Heart left ventricle (tissue), 16 donors: Measurements from ENCODE around the gene GBGT1. TPM values are rescaled to one million over a fixed set of nuclear protein-coding genes. Genes with fewer than 3 reads are reported as not detected.
"Not testable (repeated sequence)": the region's sequence is repeated elsewhere in the genome, so short reads cannot be mapped to it uniquely, and the experiment has no call there.

ENCODE experiments used
- ATAC-seq, 4 donors: fragments of 200-7000 bp; cut with Tn5 transposase; one replicate each; pipeline ENCODE4 v1.9.1; 2020 to 2022; ENCODE audit warnings: moderate library complexity in 4 of 4, mild to moderate bottlenecking in 3 of 4, moderate number of reproducible peaks in 1 of 4
- DNase-seq, 5 donors: peaks; one replicate each; pipeline ENCODE4 v3.0.0-alpha.2; 2020
- H3K27ac ChIP-seq, 12 donors: fragments of 200-600 bp; sonication (generic) in 4 of 12; one replicate each; pipeline versions ENCODE4 v1.5.0 to v1.8.0; 2016 to 2022; ENCODE audit warnings: mild to moderate bottlenecking in 2 of 12
- H3K27me3 ChIP-seq, 9 donors: fragments of 200-600 bp; sonication (generic) in 2 of 9; one replicate each; pipeline versions ENCODE4 v1.5.1 to v1.8.0; 2016 to 2022; ENCODE audit warnings: mild to moderate bottlenecking in 3 of 9
- H3K36me3 ChIP-seq, 9 donors: fragments of 200-600 bp; sonication (generic) in 2 of 9; one replicate each; pipeline versions ENCODE4 v1.5.0 to v1.8.0; 2018 to 2022; ENCODE audit warnings: mild to moderate bottlenecking in 2 of 9
- H3K4me1 ChIP-seq, 12 donors: fragments of 200-600 bp; sonication (generic) in 4 of 12; one replicate each; pipeline versions ENCODE4 v1.5.0 to v1.8.0; 2016 to 2022; ENCODE audit warnings: mild to moderate bottlenecking in 3 of 12
- H3K4me3 ChIP-seq, 12 donors: fragments of 200-600 bp; sonication (generic) in 4 of 12; one replicate each; pipeline versions ENCODE4 v1.5.0 to v1.8.0; 2017 to 2022; ENCODE audit warnings: mild to moderate bottlenecking in 9 of 12, moderate library complexity in 4 of 12
- H3K9me3 ChIP-seq, 12 donors: fragments of 200-600 bp; sonication (generic) in 4 of 12; one replicate each; pipeline versions ENCODE4 v1.5.0 to v1.8.0; 2016 to 2022; ENCODE audit warnings: mild to moderate bottlenecking in 1 of 12
- CTCF ChIP-seq, 12 donors: fragments of 200-600 bp; sonication (generic) in 4 of 12; IDR thresholded peaks; one replicate each; pipeline versions ENCODE4 v1.5.0 to v1.8.0; 2018 to 2022; ENCODE audit warnings: antibody characterized with exemption in 12 of 12, mild to moderate bottlenecking in 5 of 12
- POLR2A ChIP-seq, 2 donors: fragments of 450-650 bp; IDR thresholded peaks; one replicate each; pipeline ENCODE4 v1.6.1; 2017; ENCODE audit warnings: antibody characterized with exemption in 2 of 2, mild to moderate bottlenecking in 2 of 2, moderate library complexity in 2 of 2
- WGBS, 4 donors: extraction: QIAGEN DNeasy Blood & Tissue Kit in 2 of 4; methylation state at CpG; one replicate each; pipeline versions ENCODE4 v1.1.5 to v1.1.7; 2013 to 2018; 5-methylcytosine and 5-hydroxymethylcytosine counted together
- intact Hi-C, 10 donors: fragments of 100-400 bp; cut with DNase I; formaldehyde crosslinking; loops; one replicate each; pipeline versions ENCODE4 v1.11.1 to v1.14.2; 2022
- polyA plus RNA-seq, 2 donors: library from polyadenylated mRNA; stranded (reverse); fragments of 200-250 nt; gene quantifications; one replicate each; pipeline ENCODE4 v1.2.3, GENCODE V29; 2013
- total RNA-seq, 9 donors: library from RNA; depleted of rRNA in 2 of 9; stranded (reverse); fragments of >200 nt in 2 of 9; fragmentation: NEBNext Ultra II Directional in 3 of 9; extraction: Animal tissue kit (Norgen Biotek cat#: 25700) in 3 of 9; gene quantifications; one replicate each; pipeline versions ENCODE4 v1.1.0 to v1.2.4, GENCODE V29; 2016 to 2023
- donor health status: ischemic (EF 13 %, LVEDD 7.1; RV severe dilation, severe dysfunction).
- donor health status: healthy with polysubstance abuse.
- donor health status: DM: no; HTN: yes; CAD: no.
- donor health status: DM: no; HTN: no; CAD: no.
- donor health status: ischemic (EF 25% LVEDD 6.9; RV normal size, moderate dysfunction).
- donor health status: ischemic (EF 25% LVEDD 5.7; RV mildly dilated, moderate dysfunction).
- donor health status: healthy.
- donor health status: DM: yes; HTN: yes; CAD: no.
- donor health status: ischemic (EF 35%, LVEDD 5.7; RV mildly dilated, moderate dysfunction).
- donor health status: nonischemic (EF 11% LVEDD 7.7; RV severe dilation, severe dysfunction).
- donor health status: DM: yes; HTN: yes; CAD: no.
- donor health status: PGD.
- donor health status: ischemic (EF 29% LVEDD 5.4; RV normal size, mild dysfunction).
- donor health status: nonischemic (EF 23%, LVEDD 6.1; RV moderate dilation, normal function).

GBGT1 gene
- total and polyA plus RNA-seq, 11 donors: 4.6 to 22.5 (median 7.0) TPM

- no peak for TF ChIP-seq POLR2A (IDR thresholded peaks at IDR 0.05)
- no peak for TF ChIP-seq CTCF (IDR thresholded peaks at IDR 0.05)
- Histone ChIP-seq H3K4me3 (no peak overlapping the region), H3K9me3 (no peaks in the 10 kb centered on the region), H3K4me1 (peaks cover 0 to 12% (median 0%) of the 10 kb centered on the region in 12 donors), H3K27me3 (peaks cover 0 to 4% (median 0%) of the 10 kb centered on the region in 9 donors), H3K36me3 (no peaks in the 10 kb centered on the region), H3K27ac (no peak overlapping the region)
- 71 to 79% (median 74%) methylated on average over 5 of the region's 5 CpGs for WGBS, 4 donors
- intact Hi-C loops: loop anchor here in 5 of 10 donors (5.0 to 10.0 kb wide), 4 partner anchors 94 to 544 kb away; partner anchors contain the start of gene ABO (in 3 of the 5)
- ATAC-seq (no peak), DNase-seq (no peak)
Observed at GRCh38 chr9:133180953-133181352, 17.2 kb upstream of the GBGT1 start.

- no peaks in the 10 kb centered on the region for H3K4me1 ChIP-seq
- no peaks in the 10 kb centered on the region for H3K9me3 ChIP-seq
- no peak for ATAC-seq
- H3K27me3 ChIP-seq: peaks cover 0 to 4% (median 0%) of the 10 kb centered on the region in 9 donors
- no peaks in the 10 kb centered on the region for H3K36me3 ChIP-seq
- H3K4me3 ChIP-seq: no peak overlapping the region
- H3K27ac ChIP-seq: no peak overlapping the region
- TF ChIP-seq CTCF (IDR thresholded peaks at IDR 0.05) (no peak), POLR2A (IDR thresholded peaks at IDR 0.05) (no peak)
- DNase-seq: no peak
- 80 to 86% (median 81%) methylated on average over 7 of the region's 7 CpGs for WGBS, 4 donors
- intact Hi-C loops: no loop called here
Observed at GRCh38 chr9:133173056-133173455, 9.3 kb upstream of the GBGT1 start.

GRCh38 chr9:133171161-133171961 is 7.6 kb upstream of the GBGT1 start:
- WGBS, 4 donors: 79 to 82% (median 81%) methylated on average over 18 to 29 of the region's 29 CpGs
- H3K4me1 ChIP-seq: no peaks in the 10 kb centered on the region
- no peak overlapping the region for H3K27ac ChIP-seq
- TF ChIP-seq POLR2A (IDR thresholded peaks at IDR 0.05): no peak
- TF ChIP-seq CTCF (IDR thresholded peaks at IDR 0.05): no peak
- no peaks in the 10 kb centered on the region for H3K36me3 ChIP-seq
- no peaks in the 10 kb centered on the region for H3K9me3 ChIP-seq
- H3K27me3 ChIP-seq: peaks cover 0 to 4% (median 0%) of the 10 kb centered on the region in 9 donors
- DNase-seq: no peak
- H3K4me3 ChIP-seq: no peak overlapping the region
- no peak for ATAC-seq
- intact Hi-C loops: no loop called here

GRCh38 chr9:133170716-133171115 is 7.0 kb upstream of the GBGT1 start:
- 89 to 94% (median 92%) methylated on average over 10 to 11 of the region's 11 CpGs for WGBS, 4 donors
- Histone ChIP-seq H3K36me3 (no peaks in the 10 kb centered on the region), H3K4me3 (no peak overlapping the region), H3K27me3 (peaks cover 0 to 4% (median 0%) of the 10 kb centered on the region in 9 donors), H3K9me3 (no peaks in the 10 kb centered on the region), H3K4me1 (no peaks in the 10 kb centered on the region), H3K27ac (no peak overlapping the region)
- no peak for TF ChIP-seq CTCF (IDR thresholded peaks at IDR 0.05)
- TF ChIP-seq POLR2A (IDR thresholded peaks at IDR 0.05): no peak
- ATAC-seq (no peak), DNase-seq (no peak)
- intact Hi-C loops: no loop called here

DNA sequence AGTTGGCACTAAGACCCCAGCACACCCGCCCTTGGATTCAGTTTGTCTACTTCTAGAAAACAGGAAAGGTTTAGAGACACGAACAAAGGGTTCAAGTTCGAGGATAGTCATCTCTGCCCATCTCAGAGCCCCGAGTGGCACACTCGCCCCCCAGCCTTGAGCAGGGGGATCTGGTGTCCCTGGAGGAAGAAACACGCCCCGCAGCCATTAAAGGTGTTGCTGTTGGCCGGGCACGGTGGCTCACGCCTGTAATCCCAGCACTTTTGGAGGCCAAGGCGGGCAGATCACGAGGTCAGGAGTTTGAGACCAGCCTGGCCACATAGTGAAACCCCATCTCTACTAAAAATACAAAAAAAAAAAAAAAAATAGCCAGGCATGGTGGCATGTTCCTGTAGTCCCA is 6.0 kb upstream of the GBGT1 start:
- intact Hi-C loops: not testable (repeated sequence)

More for the DNA sequence above, 6.0 kb upstream of the GBGT1 start:
- H3K27ac ChIP-seq, H3K4me1 ChIP-seq, H3K4me3 ChIP-seq, DNase-seq, ATAC-seq, H3K27me3 ChIP-seq, H3K36me3 ChIP-seq, H3K9me3 ChIP-seq: not testable (repeated sequence)
- 89 to 94% (median 91%) methylated on average over 12 of the region's 12 CpGs for WGBS, 4 donors
